Measurements from ENCODE around the gene OR10A5.

DNA sequence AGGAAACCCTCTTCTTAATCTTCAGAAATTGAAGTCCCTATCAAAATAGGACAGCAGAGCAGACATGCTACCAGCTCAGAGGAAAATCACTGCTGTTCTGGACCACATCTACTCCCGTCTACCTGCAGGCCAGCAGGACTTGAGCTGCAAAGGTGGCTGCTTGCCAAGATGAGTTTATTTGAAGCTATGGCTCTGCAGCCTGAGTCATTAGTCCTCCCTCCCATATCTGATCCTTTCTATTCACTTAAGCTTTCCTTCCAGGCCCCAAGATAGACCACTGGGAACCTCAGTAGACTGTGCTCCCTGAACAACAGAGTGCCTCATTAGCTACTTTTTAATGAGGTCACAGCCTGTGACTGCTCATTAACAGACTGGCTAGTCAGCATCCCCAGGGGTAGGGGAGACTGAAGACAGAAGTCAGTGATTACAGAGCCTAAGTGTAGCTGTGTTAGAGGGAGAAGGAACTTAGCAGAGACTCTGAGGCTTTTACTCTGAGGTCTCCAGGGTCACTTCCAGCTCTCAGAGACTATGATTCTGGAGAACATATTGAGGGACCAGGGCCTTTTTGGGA is 10.6 kb downstream of the OR10A5 start:
- TF ChIP-seq POLR2AphosphoS5 (IDR thresholded peaks at IDR 0.05; ENCODE audit: low read depth, low read length) (no peak), TAF1 (IDR thresholded peaks at IDR 0.05; ENCODE audit: low read depth, low read length) (no peak), POLR2A (IDR thresholded peaks at IDR 0.05; ENCODE audit: low read depth, low read length) (no peak)
